ENCODE data around the gene POGK.

GRCh38 chr1:166875302-166875733, 36.0 kb downstream of the POGK start:
- TF ChIP-seq, protein P1, sequence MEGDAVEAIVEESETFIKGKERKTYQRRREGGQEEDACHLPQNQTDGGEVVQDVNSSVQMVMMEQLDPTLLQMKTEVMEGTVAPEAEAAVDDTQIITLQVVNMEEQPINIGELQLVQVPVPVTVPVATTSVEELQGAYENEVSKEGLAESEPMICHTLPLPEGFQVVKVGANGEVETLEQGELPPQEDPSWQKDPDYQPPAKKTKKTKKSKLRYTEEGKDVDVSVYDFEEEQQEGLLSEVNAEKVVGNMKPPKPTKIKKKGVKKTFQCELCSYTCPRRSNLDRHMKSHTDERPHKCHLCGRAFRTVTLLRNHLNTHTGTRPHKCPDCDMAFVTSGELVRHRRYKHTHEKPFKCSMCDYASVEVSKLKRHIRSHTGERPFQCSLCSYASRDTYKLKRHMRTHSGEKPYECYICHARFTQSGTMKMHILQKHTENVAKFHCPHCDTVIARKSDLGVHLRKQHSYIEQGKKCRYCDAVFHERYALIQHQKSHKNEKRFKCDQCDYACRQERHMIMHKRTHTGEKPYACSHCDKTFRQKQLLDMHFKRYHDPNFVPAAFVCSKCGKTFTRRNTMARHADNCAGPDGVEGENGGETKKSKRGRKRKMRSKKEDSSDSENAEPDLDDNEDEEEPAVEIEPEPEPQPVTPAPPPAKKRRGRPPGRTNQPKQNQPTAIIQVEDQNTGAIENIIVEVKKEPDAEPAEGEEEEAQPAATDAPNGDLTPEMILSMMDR (IDR thresholded peaks at IDR 0.05), result no peak
- TF ChIP-seq POLR2AphosphoS5 (IDR thresholded peaks at IDR 0.05) (no peak), POLR2A (IDR thresholded peaks at IDR 0.05) (no peak), EP300 (IDR thresholded peaks at IDR 0.05; ENCODE audit: low read depth) (no peak)
